Measurements from ENCODE around the gene SMAP2.
"Not testable (repeated sequence)": the region's sequence is repeated elsewhere in the genome, so short reads cannot be mapped to it uniquely, and the experiment has no call there.

SMAP2 gene

DNA sequence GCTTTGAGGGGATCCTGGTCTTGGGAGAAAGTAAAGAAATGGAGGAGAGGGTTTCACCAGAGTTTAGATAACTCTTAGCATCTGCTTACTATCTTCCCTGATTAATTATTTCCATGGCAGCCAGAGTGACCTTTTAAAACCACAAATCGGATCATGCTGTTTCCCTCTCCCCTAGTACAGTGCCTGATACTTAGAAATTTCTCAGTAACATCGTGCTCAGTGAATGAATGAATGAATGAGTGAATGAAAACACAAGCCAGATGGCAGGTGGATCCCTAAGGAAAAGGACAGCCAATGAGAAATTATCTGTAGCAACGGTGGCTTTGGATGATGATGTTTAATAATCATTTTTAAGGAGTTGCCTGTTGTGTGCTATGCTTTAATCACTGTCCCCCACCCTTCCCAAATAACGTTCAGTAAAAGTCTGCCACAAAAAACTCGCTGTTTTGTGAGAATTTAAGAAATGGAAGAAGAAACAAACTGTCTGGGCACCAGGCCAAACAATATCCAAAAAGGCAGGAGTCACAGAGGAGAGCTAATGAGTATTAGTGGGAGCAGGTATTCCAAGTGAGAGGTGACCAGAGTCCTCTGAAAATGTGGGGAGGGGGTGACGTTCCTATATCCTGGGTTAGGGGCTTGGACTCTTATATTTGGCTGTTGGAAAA is 737 bp upstream of the SMAP2 start:
- DNase-seq, result no peak

DNA sequence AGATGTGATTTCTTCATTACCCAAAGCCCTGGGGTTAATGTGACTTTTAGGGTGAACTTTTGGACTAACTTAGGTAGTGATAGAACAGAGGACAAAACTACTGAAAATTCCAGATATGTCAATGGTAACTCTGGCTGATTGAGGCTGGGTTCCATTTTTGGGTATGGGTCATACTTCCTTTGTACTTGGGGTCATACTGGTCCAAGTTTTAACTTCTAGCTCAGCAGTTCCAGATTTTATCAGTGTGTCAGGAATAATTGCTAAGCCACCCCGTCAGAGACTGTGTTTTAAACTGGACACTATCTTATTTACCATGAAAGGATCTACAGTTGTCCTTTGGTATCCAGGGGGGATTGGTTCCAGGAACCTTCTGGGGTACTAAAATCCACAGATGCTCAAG is 4.0 kb downstream of the SMAP2 start:
- no peak for DNase-seq

- no peak for DNase-seq
These were observed 6.4 kb downstream of the SMAP2 start for GRCh38 chr1:40379785-40380452.

GRCh38 chr1:40380817-40381216 is 7.3 kb downstream of the SMAP2 start:
- no peak for DNase-seq

DNA sequence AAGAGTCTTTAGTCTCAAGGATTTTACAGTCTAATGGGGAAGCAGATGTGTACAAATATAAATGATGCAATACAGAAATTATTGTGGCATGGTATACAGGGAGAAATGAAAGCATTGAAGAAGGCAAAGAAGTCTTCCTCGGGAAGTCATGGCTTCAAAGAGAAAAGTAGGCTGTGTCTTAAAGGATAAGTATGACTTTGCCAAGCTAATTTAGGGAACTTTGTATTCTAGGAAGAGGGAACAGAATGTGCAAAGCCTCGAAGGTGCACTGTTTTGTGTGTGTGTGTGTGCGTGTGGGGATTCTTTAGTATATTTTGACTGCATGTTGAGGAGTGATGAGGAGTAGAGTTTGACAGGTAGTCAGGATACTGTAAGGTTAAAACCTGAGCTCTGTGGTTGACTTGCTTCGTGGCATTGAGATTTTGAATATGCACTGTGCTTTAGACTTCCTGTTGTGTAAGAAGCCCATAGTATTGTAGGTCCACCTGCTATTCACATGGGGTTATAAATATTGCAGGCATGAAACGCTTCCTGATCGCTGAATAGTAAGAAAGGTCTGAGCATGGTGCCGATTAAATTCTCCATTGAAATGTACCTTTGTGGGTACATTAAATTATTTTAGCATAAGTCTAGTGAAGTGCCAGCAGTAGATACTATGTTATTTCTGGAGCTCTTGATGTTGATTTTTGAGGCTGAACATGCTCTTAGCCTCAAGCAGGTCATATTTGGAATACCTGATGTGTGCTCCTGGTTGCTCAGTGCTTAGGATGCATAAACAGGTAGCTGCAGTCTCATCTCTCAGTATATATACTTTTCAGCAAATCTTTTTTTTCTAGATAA is 8.0 kb downstream of the SMAP2 start:
- no peak for DNase-seq

DNA sequence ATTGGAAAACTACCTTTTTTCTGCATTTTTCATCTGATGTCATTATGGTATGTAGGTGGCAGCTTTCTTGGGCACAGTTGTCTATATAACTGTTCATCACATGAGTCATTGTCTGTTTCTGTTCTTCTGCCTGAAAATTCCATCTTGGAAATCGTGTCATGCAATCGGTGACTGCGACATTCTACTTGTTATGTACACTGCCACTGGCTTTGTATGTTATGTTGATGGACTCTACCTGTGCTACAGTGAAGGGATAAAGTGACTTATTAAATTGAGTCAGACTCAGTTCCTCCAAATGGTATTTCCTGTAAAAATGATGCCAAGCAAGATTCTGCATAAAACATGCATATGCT is 8.6 kb downstream of the SMAP2 start:
- DNase-seq, result no peak

GRCh38 chr1:40382601-40383000 is 9.1 kb downstream of the SMAP2 start:
- DNase-seq, result no peak

DNA sequence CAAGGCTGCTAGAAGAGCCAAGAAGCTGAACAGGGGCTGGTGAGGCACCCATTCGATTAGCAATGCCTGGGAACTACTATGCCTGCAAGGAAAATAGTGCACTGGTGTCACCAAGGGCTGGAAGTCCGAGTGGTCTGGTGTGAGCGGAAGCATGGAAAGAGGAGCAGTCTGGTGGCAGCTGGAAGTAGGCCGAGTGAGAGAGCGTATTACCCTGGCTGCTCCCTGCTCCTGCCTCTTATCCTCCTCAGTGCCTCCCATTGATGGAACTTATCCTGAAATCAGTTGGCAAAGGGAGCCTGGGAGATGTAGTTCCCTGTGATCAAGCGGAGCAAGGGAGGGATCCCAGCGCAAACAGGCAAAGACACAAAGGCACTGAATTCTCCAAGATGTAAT is 9.6 kb downstream of the SMAP2 start:
- DNase-seq, result no peak

DNA sequence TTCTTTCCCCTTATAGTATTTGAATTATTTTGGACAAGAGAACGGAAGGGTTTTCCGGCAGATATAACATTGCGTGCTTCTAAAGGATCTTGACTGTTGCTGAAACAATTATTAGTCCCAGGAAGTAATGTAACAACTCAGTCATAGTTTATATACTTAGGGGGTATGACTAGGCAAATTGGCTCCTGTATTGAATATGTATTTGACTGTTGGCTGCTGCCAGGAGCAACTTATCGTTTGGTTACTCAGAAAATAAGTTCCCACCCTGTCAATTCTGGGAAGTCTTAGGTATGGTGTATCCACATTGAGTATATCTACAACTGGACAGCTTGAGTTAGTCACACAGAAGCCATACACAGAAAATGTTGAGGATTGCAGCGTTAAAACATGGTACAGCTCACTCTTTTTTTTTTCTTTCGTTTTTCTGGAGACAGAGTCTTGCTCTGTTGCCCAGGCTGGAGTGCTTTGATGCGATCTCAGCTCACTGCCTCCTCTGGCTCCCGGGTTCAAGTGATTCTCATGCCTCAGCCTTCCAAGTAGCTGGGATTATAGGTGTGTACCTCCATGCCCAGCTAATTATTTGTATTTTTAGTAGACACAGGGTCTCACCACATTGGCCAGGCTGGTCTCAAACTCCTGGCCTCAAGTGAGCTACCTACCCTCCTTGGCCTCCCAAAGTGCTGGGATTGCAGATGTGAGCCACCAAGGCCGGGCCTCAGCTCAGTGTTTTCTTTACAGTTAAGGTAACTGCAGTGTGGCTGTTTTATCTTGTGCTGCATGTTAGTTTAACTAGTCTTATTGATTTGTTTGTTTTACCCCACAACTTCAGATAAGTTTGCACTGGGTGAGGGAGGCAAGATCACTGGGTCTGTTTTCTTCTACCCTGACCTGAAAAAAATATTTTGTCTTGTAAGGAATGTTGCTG is 10.2 kb downstream of the SMAP2 start:
- no peak for DNase-seq

GRCh38 chr1:40384413-40384762 is 10.9 kb downstream of the SMAP2 start:
- no peak for DNase-seq

DNA sequence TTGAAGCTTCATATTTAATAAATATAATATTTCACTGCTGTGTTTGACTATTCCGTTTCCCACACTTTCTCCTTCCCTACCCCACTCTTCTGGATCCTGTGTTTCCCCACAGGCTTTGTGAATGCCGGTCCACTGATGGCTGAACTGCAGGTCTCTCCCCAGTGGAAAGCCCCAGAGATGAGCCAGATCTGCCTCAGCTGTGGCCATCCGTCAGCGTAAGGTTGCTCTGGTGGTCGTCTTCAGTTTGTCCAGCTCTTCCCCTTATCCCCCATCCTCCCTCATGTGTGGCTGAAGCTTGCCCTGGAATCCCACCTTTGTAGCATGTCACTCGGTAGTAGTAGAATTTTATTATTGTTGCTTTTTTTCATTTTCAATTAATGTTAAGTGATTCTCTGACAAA is 11.4 kb downstream of the SMAP2 start:
- DNase-seq, result no peak

DNA sequence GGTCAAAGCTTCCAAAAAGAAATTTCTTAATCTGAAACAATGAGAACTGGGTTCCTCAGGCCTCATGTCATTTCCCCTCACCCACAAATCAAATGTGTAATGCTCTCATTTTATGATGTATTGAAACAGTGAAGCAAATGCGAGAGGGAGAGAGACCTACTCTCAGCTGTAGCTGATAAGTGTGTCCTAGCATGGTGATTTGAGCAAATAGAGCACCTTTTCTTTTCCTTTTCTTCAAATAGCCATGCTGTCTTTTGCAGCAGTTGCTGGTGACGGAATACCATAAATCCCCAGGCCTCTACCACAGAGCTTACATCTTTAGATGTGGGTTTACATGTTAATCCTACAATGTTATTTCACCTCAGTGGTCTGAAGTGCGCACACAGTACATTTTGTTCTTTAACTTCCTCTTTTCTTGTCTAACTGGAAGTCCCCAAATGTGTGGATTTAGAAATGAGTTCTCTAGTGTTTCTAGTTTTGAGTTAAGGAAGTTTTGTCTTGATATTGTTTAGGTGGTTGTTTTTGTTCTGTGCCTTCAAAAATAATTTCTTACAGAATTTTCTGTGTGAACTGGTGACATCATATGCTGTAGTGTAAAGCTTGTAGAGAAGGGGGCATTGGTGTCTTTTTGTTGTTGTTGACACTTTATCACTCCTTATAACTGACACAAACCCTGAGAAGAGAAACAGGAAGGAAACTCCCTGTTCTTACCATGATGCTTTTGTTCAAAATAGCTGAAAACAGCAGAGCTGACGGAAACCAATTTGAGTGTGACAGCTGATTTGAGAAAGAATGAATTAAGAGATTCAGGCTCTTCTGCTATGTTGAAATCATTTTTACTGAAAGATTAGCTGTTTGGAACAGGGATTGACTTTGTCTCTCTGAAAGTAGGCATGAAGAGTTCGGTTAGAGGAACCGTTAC is 12.2 kb downstream of the SMAP2 start:
- no peak for DNase-seq

DNA sequence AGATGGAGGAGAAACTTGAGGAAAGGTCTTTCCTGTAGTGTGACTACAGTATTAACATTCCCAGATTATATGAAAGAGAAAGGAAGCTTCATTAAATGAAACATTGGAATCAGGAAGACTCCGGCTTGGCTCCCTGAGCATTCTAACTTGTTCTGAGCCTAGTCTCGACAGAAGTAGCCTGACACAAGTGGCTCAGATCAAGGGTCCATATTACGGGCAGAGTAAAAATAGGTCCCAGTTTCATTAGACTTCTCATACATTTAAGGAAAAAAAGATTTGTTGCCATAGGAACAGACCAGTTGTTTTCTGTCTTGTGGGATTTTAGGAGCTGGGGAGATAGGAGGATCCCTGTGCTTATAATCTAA is 12.8 kb downstream of the SMAP2 start:
- no peak for DNase-seq

DNA sequence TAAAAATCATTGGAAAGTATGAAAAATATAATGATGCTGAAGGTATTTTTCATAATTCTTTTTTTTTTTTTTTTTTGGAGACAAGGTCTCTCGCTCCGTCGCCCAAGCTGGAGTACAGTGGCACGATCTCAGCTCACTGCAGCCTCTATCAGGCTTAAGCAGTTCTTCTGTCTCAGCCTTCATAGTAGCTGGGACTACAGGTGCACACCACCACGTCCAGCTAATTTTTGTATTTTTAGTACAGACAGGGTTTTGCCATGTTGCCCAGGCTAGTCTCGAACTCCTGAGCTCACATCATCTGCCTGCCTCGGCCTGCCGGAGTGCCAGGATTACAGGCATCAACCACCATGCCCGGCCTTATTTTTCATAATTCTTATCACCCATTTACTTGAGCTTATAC is 13.3 kb downstream of the SMAP2 start:
- DNase-seq, result no peak

DNA sequence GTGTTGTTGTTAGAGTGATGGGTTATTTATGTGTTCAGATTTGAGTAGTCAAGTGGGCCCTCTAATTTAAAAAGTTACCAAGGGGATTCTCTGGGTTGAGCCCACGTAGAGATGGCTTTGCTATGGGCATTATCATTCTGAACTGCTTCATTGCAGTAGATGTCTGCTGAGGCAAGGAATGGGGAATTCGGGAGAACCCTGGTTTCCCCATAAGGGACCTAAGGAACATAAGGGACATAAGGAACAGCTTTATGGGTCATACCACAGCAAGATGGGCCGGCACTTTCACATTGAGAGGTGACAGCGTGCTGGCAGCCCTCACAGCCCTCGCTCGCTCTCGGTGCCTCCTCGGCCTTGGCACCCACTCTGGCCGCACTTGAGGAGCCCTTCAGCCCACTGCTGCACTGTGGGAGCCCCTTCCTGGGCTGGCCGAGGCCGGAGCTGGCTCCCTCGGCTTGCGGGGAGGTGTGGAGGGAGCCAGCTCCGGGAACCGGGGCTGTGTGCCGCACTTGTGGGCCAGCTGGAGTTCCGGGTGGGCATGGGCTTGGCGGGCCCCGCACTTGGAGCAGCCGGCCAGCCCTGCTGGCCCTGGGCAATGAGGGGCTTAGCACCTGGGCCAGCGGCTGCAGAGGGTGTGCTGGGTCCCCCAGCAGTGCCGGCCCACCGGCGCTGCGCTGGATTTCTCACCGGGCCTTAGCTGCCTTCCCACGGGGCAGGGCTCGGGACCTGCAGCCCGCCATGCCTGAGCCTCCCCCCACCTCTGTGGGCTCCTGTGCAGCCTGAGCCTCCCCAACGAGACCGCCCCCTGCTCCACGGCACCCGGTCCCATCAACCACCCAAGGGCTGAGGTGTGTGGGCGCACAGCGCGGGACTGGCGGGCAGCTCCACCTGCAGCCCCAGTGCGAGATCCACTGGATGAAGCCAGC is 14.1 kb downstream of the SMAP2 start:
- not testable (repeated sequence) for DNase-seq

DNA sequence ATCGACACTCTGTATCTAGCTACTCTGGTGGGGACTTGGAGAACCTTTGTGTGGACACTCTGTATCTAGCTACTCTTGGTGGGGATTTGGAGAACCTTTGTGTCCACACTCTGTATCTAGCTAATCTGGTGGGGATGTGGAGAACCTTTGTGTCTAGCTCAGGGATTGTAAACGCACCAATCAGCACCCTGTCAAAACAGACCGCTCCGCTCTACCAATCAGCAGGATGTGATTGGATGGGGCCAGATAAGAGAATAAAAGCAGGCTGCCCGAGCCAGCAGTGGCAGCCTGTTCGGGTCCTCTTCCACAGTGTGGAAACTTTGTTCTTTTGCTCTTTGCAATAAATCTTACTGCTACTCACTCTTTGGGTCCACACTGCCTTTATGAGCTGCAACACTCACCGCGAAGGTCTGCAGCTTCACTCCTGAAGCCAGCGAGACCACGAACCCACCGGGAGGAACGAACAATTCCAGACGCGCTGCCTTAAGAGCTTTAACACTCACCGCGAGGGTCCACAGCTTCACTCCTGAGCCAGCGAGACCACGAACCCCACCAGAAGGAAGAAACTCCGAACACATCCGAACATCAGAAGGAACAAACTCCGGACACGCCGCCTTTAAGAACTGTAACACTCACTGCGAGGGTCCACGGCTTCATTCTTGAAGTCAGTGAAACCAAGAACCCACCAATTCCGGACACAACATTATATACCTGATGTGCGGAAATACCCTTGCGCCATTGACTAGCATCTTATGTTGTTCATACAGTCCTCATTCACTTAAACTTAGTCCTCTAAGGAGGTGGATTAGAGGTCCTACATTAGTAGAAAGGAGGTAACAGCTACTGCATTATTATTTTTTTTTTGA is 15.2 kb downstream of the SMAP2 start:
- not testable (repeated sequence) for DNase-seq

DNA sequence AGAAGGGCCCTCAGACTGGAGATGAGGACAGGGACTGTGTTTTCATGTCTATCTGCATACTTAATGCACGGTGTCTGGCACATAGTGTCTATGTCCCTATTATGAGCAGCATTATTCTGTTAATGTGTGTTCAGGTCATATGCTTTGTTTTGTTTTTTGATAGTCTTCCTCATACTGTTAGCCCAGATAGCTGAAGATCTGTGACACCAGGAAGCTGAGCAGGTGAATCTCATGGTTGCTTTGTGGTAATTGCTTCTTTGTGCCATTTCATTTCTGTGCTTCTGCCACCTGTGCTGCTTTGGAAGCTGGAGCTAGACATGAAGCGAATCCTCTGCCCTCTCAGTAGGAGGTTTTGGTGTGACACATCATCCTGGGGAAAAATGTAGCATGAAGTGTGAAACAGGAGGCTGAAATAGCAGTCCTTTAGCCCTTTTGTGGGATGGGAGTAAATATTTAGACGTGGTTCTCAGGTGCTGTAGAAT is 15.8 kb downstream of the SMAP2 start:
- no peak for DNase-seq

DNA sequence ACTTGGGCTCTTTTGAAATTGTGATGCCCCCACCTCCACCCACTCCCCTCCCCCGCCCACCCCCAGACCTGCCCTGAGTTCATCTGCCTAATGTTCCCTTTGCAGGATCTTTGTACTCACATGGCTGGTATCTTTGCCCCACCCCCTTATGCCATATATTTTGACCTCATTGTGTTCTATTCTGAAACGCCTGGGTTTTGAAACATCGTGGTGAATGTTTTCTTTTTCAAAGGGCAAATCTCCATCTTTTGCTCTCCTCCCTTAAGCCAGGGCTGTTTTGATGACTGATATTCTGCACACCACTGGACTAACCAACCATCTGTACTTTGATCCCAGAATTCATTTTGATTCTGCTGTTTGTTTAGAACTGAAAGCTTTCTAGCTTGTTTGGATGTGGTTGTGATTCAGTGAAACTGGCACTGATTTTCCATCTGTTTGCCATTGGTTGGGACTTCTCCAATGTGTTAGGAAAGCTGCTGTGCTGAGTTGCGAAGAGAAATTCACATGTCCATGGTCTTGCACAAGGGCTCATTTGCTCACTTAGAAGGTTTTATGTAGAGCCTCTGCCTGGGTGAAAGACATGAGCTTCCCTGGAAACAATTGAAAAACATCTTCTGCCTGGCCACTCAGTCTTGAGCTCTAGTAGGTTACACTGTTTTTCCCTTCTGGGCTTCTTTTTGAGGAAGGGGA is 16.5 kb downstream of the SMAP2 start:
- no peak for DNase-seq

DNA sequence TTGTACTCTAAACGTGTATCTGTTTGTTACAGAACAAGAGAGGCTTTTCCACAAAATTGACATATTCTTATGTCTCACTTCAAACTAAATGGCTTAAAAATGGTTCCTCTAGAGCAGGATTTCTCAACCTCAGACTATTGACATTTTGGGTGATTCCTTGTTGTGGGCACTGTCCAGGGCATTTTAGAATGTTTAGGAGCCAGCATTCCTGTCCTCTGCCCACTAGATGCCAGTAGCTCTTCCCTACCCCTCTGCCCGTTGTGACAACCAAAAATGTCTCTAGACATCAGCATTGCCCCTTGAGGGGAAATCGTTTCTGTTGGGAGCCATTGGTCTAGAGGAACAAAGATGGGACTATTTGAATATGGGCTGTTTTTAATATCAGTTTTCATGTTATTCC is 17.3 kb downstream of the SMAP2 start:
- DNase-seq, result no peak

Data from stimulated activated CD4-positive, alpha-beta T cell treated with anti-CD3 and anti-CD28 coated beads, Interleukin-2, amount 100 ng/mL, for 48 hours (primary cell).